Peyer's patch (tissue), 4 donors: ENCODE data around the gene CYP3A5. TPM values are rescaled to one million over a fixed set of nuclear protein-coding genes. Genes with fewer than 3 reads are reported as not detected.

ENCODE experiments used
- DNase-seq, 3 donors: peaks; one replicate each; pipeline ENCODE4 v3.0.0-alpha.2; 2017 to 2019
- H3K27ac ChIP-seq, 4 donors: fragments of 200-600 bp; sonication (generic); one replicate each; pipeline ENCODE4 v1.5.1; 2016 to 2019
- H3K27me3 ChIP-seq, 2 donors: fragments of 200-600 bp; sonication (generic); one replicate each; pipeline ENCODE4 v1.5.1; 2019
- H3K36me3 ChIP-seq, 3 donors: fragments of 200-600 bp; sonication (generic); one replicate each; pipeline ENCODE4 v1.5.1; 2016 to 2019
- H3K4me1 ChIP-seq, 4 donors: fragments of 200-600 bp; sonication (generic); one replicate each; pipeline ENCODE4 v1.5.1; 2016 to 2019
- H3K4me3 ChIP-seq, 4 donors: fragments of 200-600 bp; sonication (generic); 1 replicate in 3 of 4; 2 replicates in 1 of 4; pipeline ENCODE4 v1.5.1; 2016 to 2019; ENCODE audit warnings: mild to moderate bottlenecking in 1 of 4
- H3K9me3 ChIP-seq, 4 donors: fragments of 200-600 bp; sonication (generic); one replicate each; pipeline ENCODE4 v1.5.1; 2016 to 2019; ENCODE audit warnings: mild to moderate bottlenecking in 1 of 4
- CTCF ChIP-seq, 6 experiments: fragments of 450-650 bp in 4 of 6; fragments of 200-600 bp in 2 of 6; sonication (generic) in 1 of 6; IDR thresholded peaks; one replicate each; pipeline ENCODE4 v1.5.1; 2017 to 2019; ENCODE audit warnings: antibody characterized with exemption in 6 of 6, mild to moderate bottlenecking in 3 of 6, moderate library complexity in 1 of 6
- POLR2A ChIP-seq, 2 donors: fragments of 450-650 bp; IDR thresholded peaks; one replicate each; pipeline ENCODE4 v1.5.1; 2017; ENCODE audit warnings: antibody characterized with exemption in 2 of 2, mild to moderate bottlenecking in 2 of 2, moderate library complexity in 2 of 2
- total RNA-seq, 4 donors: library from RNA; depleted of rRNA; stranded (reverse); fragments of >200 nt; gene quantifications; one replicate each; pipeline ENCODE4 v1.1.0, GENCODE V29; 2016

The CYP3A5 gene
- total RNA-seq, 4 donors from 2014 or later = 135 to 1,701 (median 1,072) TPM

- H3K27ac ChIP-seq = no peak overlapping the region
- TF ChIP-seq CTCF (IDR thresholded peaks at IDR 0.05) (no peak), POLR2A (IDR thresholded peaks at IDR 0.05) (no peak)
- no peak overlapping the region for H3K4me3 ChIP-seq
- no peaks in the 10 kb centered on the region for H3K4me1 ChIP-seq
- no peaks in the 10 kb centered on the region for H3K36me3 ChIP-seq
- H3K9me3 ChIP-seq = no peaks in the 10 kb centered on the region
- H3K27me3 ChIP-seq = no peaks in the 10 kb centered on the region
- no peak for DNase-seq
These were observed 5.4 kb upstream of the CYP3A5 start for GRCh38 chr7:99685129-99685758.

DNA sequence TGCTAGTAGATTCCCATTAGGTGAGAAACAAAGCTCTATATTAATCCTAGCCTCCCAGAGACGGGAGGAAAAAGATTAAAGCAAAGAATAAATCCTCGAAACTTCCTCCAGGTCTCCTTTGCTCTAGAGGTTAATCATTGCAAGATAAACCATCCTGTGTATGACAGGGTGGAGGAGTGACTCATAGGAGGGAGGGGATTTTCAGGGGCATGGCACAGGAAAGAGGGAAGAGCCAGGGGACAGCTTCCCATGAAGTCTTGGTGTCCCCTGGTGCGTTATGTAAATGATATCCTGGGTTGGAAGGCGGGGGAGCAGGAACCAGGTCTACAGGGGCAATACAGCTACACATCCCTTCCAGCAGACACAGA is 780 bp downstream of the CYP3A5 start:
- DNase-seq = peak in 2 of 3 donors; percentile 67 to 75
- Histone ChIP-seq H3K36me3 (peaks cover 0 to 30% (median 0%) of the 10 kb centered on the region in 3 donors), H3K27ac (peak overlapping the region in 3 of 4 donors; percentile 80 to 92 (median 83)), H3K4me3 (peak overlapping the region in 3 of 4 donors; percentile 30 to 60 (median 56)), H3K27me3 (no peaks in the 10 kb centered on the region), H3K4me1 (no peaks in the 10 kb centered on the region), H3K9me3 (no peaks in the 10 kb centered on the region)
- peak; percentile 38 to 76 for TF ChIP-seq POLR2A (IDR thresholded peaks at IDR 0.05)
- peak in 1 of 6 experiments; percentile 27 for TF ChIP-seq CTCF (IDR thresholded peaks at IDR 0.05)

DNA sequence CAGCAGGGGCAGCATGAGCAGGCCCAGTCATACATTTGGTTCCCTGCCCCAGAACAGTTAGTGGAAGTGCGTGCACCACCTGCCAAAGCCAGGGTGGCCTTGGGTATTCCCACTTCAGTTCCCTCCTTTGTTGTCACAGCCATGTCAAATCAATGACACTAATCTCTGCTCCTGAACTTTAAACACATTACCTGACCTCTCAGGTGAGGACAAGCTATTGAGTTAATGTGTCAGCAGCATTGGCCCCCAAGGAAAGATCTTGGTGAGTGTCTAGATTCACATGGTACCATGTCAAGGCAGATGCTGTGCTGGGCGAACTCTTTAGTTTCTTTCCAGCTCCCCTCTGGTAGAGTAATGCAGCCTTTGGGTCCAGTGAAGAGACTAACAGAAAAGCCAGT is 2.1 kb downstream of the CYP3A5 start:
- DNase-seq = no peak
- Histone ChIP-seq H3K9me3 (no peaks in the 10 kb centered on the region), H3K27ac (peak overlapping the region in 3 of 4 donors; percentile 80 to 92 (median 83)), H3K36me3 (peaks cover 0 to 36% (median 0%) of the 10 kb centered on the region in 3 donors), H3K4me1 (peaks cover 0 to 6% (median 0%) of the 10 kb centered on the region in 4 donors), H3K27me3 (no peaks in the 10 kb centered on the region), H3K4me3 (peak overlapping the region in 3 of 4 donors; percentile 30 to 60 (median 56))
- peak in 1 of 2 donors; percentile 10 for TF ChIP-seq POLR2A (IDR thresholded peaks at IDR 0.05)
- TF ChIP-seq CTCF (IDR thresholded peaks at IDR 0.05) = no peak

DNA sequence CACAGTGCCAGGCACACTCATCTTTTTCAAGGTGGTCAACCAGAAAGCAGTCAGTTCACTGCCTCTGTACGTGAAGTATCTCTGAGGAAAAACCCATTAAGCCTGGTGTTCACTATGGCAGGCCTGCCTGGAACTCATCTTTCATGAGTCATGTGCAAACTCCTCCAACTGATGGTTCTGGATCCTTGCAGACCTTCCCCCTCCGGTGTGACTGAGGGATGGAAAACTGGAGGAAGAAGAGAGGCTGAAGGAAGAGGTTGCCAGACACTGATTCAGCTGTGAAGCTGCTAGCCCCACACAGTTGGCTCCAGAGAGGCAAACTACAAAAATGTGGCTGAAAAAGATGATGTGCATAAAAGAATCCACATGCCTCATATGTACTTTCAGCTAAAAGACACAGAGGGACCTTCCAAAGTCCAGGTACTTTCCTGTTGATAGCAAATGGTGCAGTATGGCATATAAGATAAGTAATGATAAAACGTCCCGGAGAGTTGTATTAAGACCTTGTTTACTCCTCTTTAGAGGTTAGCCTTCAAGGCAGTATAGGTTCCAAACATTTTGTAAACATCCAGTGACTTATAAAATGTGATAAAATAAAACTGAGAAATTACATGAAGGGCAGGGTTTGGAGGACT is 2.7 kb downstream of the CYP3A5 start:
- Histone ChIP-seq H3K27me3 (no peaks in the 10 kb centered on the region), H3K27ac (peak overlapping the region in 3 of 4 donors; percentile 80 to 92 (median 83)), H3K9me3 (no peaks in the 10 kb centered on the region), H3K4me1 (peaks cover 0 to 6% (median 0%) of the 10 kb centered on the region in 4 donors), H3K4me3 (peak overlapping the region in 2 of 4 donors; percentile 56 to 60), H3K36me3 (peaks cover 0 to 36% (median 0%) of the 10 kb centered on the region in 3 donors)
- TF ChIP-seq CTCF (IDR thresholded peaks at IDR 0.05) (no peak), POLR2A (IDR thresholded peaks at IDR 0.05) (no peak)
- no peak for DNase-seq

- no peak for DNase-seq
- Histone ChIP-seq H3K4me1 (peaks cover 0 to 6% (median 0%) of the 10 kb centered on the region in 4 donors), H3K9me3 (no peaks in the 10 kb centered on the region), H3K27me3 (no peaks in the 10 kb centered on the region), H3K27ac (no peak overlapping the region), H3K36me3 (peaks cover 0 to 43% (median 0%) of the 10 kb centered on the region in 3 donors), H3K4me3 (no peak overlapping the region)
- TF ChIP-seq POLR2A (IDR thresholded peaks at IDR 0.05) (no peak), CTCF (IDR thresholded peaks at IDR 0.05) (no peak)
These were observed 4.6 kb downstream of the CYP3A5 start for GRCh38 chr7:99674995-99675742.
